Measurements from ENCODE around the gene PPP1R3C. TPM values are rescaled to one million over a fixed set of nuclear protein-coding genes. Genes with fewer than 3 reads are reported as not detected.

The PPP1R3C gene
- not detected for total RNA-seq

- Mint-ChIP-seq H3K9me3 (ENCODE audit: low read depth) (no peaks in the 10 kb centered on the region), H3K27ac (no peak within 1 kb of the TSS), H3K4me1 (peaks cover 8% of the 10 kb centered on the region), H3K4me3 (peak within 1 kb of the TSS; percentile 56), H3K36me3 (no peaks in the 10 kb centered on the region), H3K27me3 (peaks cover 67% of the 10 kb centered on the region)
- CTCF ChIA-PET, result interaction anchor here (0.6 to 5.7 kb wide), 6 partner anchors 9 to 753 kb away, joined by 3 to 67 read pairs (median 4); no protein-coding TSS in a partner anchor
- DNase-seq (peak; percentile 65), ATAC-seq (peak; percentile 88)
These were observed at the start of gene PPP1R3C for GRCh38 chr10:91632671-91633550. Gene PPP1R3C (minus strand): TSS chr10:91633071. CDS start chr10:91632969, 102 bp downstream.

- Mint-ChIP-seq H3K9me3 (ENCODE audit: low read depth) (no peaks in the 10 kb centered on the region), H3K4me3 (no peak overlapping the region), H3K4me1 (no peaks in the 10 kb centered on the region), H3K36me3 (no peaks in the 10 kb centered on the region), H3K27ac (no peak overlapping the region), H3K27me3 (peaks cover 18% of the 10 kb centered on the region)
- CTCF ChIA-PET, result no interaction called here
- no peak for DNase-seq
- ATAC-seq, result no peak
These were observed 48.7 kb upstream of the PPP1R3C start for GRCh38 chr10:91681361-91682276.

- DNase-seq (no peak), ATAC-seq (no peak)
- Mint-ChIP-seq H3K4me1 (no peaks in the 10 kb centered on the region), H3K27ac (no peak overlapping the region), H3K9me3 (ENCODE audit: low read depth) (no peaks in the 10 kb centered on the region), H3K4me3 (no peak overlapping the region), H3K27me3 (peaks cover 12% of the 10 kb centered on the region), H3K36me3 (no peaks in the 10 kb centered on the region)
- CTCF ChIA-PET, result no interaction called here
These were observed 47.6 kb upstream of the PPP1R3C start for GRCh38 chr10:91680487-91680886.

- H3K27ac Mint-ChIP-seq, result no peak overlapping the region
- ATAC-seq (no peak), DNase-seq (no peak)
- H3K9me3 Mint-ChIP-seq (ENCODE audit: low read depth), result no peaks in the 10 kb centered on the region
- peaks cover 7% of the 10 kb centered on the region for H3K27me3 Mint-ChIP-seq
- H3K4me3 Mint-ChIP-seq, result no peak overlapping the region
- CTCF ChIA-PET, result no interaction called here
- no peaks in the 10 kb centered on the region for H3K4me1 Mint-ChIP-seq
- H3K36me3 Mint-ChIP-seq, result no peaks in the 10 kb centered on the region
These were observed 46.4 kb upstream of the PPP1R3C start for GRCh38 chr10:91679296-91679695.

- no peak overlapping the region for H3K4me3 Mint-ChIP-seq
- no peaks in the 10 kb centered on the region for H3K9me3 Mint-ChIP-seq (ENCODE audit: low read depth)
- ATAC-seq, result no peak
- CTCF ChIA-PET, result no interaction called here
- H3K27me3 Mint-ChIP-seq, result peaks cover 7% of the 10 kb centered on the region
- no peaks in the 10 kb centered on the region for H3K4me1 Mint-ChIP-seq
- H3K36me3 Mint-ChIP-seq, result no peaks in the 10 kb centered on the region
- H3K27ac Mint-ChIP-seq, result no peak overlapping the region
- no peak for DNase-seq
These were observed 45.0 kb upstream of the PPP1R3C start for GRCh38 chr10:91677911-91678310.

- no peak for DNase-seq
- Mint-ChIP-seq H3K27me3 (peaks cover 9% of the 10 kb centered on the region), H3K9me3 (ENCODE audit: low read depth) (no peaks in the 10 kb centered on the region), H3K4me3 (no peak overlapping the region), H3K27ac (no peak overlapping the region), H3K4me1 (peaks cover 5% of the 10 kb centered on the region), H3K36me3 (no peaks in the 10 kb centered on the region)
- peak; percentile 23 for ATAC-seq
- CTCF ChIA-PET, result no interaction called here
These were observed 39.2 kb upstream of the PPP1R3C start for GRCh38 chr10:91672021-91672608.

- Mint-ChIP-seq H3K36me3 (no peaks in the 10 kb centered on the region), H3K4me3 (no peak overlapping the region), H3K27ac (no peak overlapping the region), H3K9me3 (ENCODE audit: low read depth) (no peaks in the 10 kb centered on the region), H3K27me3 (peaks cover 18% of the 10 kb centered on the region), H3K4me1 (peaks cover 5% of the 10 kb centered on the region)
- CTCF ChIA-PET, result no interaction called here
- ATAC-seq (no peak), DNase-seq (no peak)
These were observed 36.0 kb upstream of the PPP1R3C start for GRCh38 chr10:91668913-91669312.

GRCh38 chr10:91665842-91666241 lies 33.0 kb upstream of the PPP1R3C start:
- DNase-seq, result no peak
- Mint-ChIP-seq H3K4me3 (no peak overlapping the region), H3K27ac (no peak overlapping the region), H3K4me1 (no peaks in the 10 kb centered on the region), H3K27me3 (peaks cover 31% of the 10 kb centered on the region), H3K36me3 (no peaks in the 10 kb centered on the region), H3K9me3 (ENCODE audit: low read depth) (no peaks in the 10 kb centered on the region)
- ATAC-seq, result no peak
- CTCF ChIA-PET, result no interaction called here

- CTCF ChIA-PET, result no interaction called here
- Mint-ChIP-seq H3K4me3 (no peak overlapping the region), H3K36me3 (no peaks in the 10 kb centered on the region), H3K27ac (no peak overlapping the region), H3K9me3 (ENCODE audit: low read depth) (no peaks in the 10 kb centered on the region), H3K4me1 (no peaks in the 10 kb centered on the region), H3K27me3 (peaks cover 36% of the 10 kb centered on the region)
- no peak for DNase-seq
- no peak for ATAC-seq
These were observed 31.6 kb upstream of the PPP1R3C start for GRCh38 chr10:91664426-91664825.

GRCh38 chr10:91662993-91663392 lies 30.1 kb upstream of the PPP1R3C start:
- ATAC-seq, result no peak
- no peak overlapping the region for H3K4me3 Mint-ChIP-seq
- H3K9me3 Mint-ChIP-seq (ENCODE audit: low read depth), result no peaks in the 10 kb centered on the region
- no peak for DNase-seq
- peaks cover 39% of the 10 kb centered on the region for H3K27me3 Mint-ChIP-seq
- no peaks in the 10 kb centered on the region for H3K4me1 Mint-ChIP-seq
- CTCF ChIA-PET, result interaction anchor here (0.6 kb wide), 1 partner anchor 243 kb away, joined by 3 read pairs; no protein-coding TSS in a partner anchor
- no peaks in the 10 kb centered on the region for H3K36me3 Mint-ChIP-seq
- H3K27ac Mint-ChIP-seq, result no peak overlapping the region

GRCh38 chr10:91653219-91653870 lies 20.5 kb upstream of the PPP1R3C start:
- H3K4me3 Mint-ChIP-seq, result no peak overlapping the region
- CTCF ChIA-PET, result no interaction called here
- H3K27me3 Mint-ChIP-seq, result peaks cover 13% of the 10 kb centered on the region
- H3K4me1 Mint-ChIP-seq, result no peaks in the 10 kb centered on the region
- H3K36me3 Mint-ChIP-seq, result no peaks in the 10 kb centered on the region
- no peaks in the 10 kb centered on the region for H3K9me3 Mint-ChIP-seq (ENCODE audit: low read depth)
- no peak for ATAC-seq
- no peak for DNase-seq
- H3K27ac Mint-ChIP-seq, result no peak overlapping the region

- ATAC-seq (no peak), DNase-seq (no peak)
- no peak overlapping the region for H3K4me3 Mint-ChIP-seq
- H3K9me3 Mint-ChIP-seq (ENCODE audit: low read depth), result no peaks in the 10 kb centered on the region
- no peaks in the 10 kb centered on the region for H3K4me1 Mint-ChIP-seq
- peaks cover 16% of the 10 kb centered on the region for H3K27me3 Mint-ChIP-seq
- no peaks in the 10 kb centered on the region for H3K36me3 Mint-ChIP-seq
- no peak overlapping the region for H3K27ac Mint-ChIP-seq
- CTCF ChIA-PET, result no interaction called here
These were observed 19.5 kb upstream of the PPP1R3C start for GRCh38 chr10:91652364-91652763.

- Mint-ChIP-seq H3K27me3 (peaks cover 56% of the 10 kb centered on the region), H3K27ac (no peak overlapping the region), H3K4me3 (no peak overlapping the region), H3K36me3 (no peaks in the 10 kb centered on the region), H3K9me3 (ENCODE audit: low read depth) (no peaks in the 10 kb centered on the region), H3K4me1 (no peaks in the 10 kb centered on the region)
- ATAC-seq, result no peak
- CTCF ChIA-PET, result interaction anchor here (1.0 kb wide), 1 partner anchor 345 kb away, joined by 3 read pairs; no protein-coding TSS in a partner anchor
- no peak for DNase-seq
These were observed 10.8 kb upstream of the PPP1R3C start for GRCh38 chr10:91643700-91644099.
